Effector CD8-positive, alpha-beta T cell (primary cell): Measurements from ENCODE around the gene SLC8B1.
"Not testable (repeated sequence)": the region's sequence is repeated elsewhere in the genome, so short reads cannot be mapped to it uniquely, and the experiment has no call there.

ENCODE experiments used
- DNase-seq: peaks from one replicate; lab custom pipeline; 2025; lab: John Stamatoyannopoulos, UW

Gene SLC8B1

DNA sequence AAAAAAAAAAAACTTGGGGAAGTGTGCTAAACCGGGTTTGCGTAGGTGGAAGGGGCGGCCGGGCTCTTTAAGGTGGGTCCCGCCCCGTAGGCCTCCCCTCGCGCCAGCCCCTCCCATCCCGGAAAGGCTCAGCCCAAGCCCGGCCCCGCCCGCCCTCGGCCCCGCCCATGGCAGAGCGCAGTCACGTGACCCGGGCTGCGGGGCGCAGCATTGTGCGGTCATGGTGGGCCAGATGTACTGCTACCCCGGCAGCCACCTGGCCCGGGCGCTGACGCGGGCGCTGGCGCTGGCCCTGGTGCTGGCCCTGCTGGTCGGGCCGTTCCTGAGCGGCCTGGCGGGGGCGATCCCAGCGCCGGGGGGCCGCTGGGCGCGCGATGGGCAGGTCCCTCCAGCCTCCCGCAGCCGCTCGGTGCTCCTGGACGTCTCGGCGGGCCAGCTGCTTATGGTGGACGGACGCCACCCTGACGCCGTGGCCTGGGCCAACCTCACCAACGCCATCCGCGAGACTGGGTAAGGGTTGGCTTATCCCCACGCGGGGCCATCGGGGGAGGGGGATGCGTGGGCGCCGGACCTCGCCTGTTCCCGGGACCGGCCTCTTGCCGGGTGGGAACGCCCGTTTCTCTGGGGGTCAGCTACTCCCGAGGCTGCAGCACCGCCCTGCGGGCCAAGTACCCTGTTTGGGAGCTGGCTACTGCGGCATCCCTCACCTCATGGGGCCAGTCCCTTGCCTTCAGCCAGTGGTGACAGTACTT, 23.6 kb upstream of the SLC8B1 start, which contains the start of gene PLBD2:
Gene PLBD2 (plus strand): TSS at position 207 of the 752 bp plus-strand sequence. CDS start 14 bp downstream, at position 221.
- DNase-seq, result peak; percentile 95

DNA sequence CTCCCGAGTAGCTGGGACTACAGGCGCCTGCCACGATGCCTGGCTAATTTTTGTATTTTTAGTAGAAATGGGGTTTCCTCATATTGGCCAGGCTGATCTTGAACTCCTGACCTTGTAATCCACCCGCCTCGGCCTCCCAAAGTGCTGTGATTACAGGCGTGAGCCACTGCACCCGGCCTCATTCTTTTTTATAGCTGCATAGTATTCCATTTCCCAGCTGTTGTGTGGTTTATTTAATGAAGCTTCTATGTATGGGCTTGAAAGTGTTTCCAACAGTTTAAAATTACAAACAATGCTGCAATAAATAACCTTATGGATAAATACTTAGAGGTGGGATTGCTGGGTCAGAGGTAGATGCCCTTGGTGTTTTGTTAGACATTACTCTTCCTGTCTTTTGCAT, 19.3 kb upstream of the SLC8B1 start:
- not testable (repeated sequence) for DNase-seq

- DNase-seq, result no peak
Measured at GRCh38 chr12:113351089-113351488, 16.2 kb upstream of the SLC8B1 start.

DNA sequence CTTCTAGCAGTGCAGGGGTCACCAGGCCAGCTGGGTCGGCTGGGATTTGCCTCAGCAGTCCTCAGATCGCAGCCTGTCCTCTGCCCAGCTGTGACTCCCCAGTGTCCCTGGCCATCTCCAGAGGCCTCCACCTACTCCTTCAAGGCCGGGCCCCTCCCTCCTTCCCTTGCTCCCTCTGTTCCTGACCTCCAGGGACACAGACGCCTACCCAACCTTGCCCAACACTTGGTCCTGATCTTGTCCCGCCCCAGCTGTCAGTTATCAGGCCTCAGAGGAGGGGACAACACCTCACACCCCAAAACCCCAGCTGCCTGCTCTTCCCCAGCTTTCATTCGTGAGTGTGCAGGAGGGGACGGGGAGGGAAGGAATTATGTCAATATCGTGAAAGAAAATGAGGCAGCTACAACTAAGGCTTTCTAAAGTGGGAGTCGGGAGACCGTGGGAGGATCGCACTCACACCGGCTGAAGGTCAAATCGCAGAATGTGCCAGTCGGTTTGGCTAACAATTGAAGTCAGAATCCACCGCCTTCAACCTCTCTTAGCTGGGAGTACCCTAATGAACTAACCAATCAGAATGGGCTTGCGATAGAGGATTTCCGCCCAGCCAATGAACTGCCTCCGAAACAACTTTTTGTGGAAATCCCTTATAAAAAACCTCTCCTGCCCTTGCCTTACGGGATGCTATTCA, 14.1 kb upstream of the SLC8B1 start:
- DNase-seq, result no peak

DNA sequence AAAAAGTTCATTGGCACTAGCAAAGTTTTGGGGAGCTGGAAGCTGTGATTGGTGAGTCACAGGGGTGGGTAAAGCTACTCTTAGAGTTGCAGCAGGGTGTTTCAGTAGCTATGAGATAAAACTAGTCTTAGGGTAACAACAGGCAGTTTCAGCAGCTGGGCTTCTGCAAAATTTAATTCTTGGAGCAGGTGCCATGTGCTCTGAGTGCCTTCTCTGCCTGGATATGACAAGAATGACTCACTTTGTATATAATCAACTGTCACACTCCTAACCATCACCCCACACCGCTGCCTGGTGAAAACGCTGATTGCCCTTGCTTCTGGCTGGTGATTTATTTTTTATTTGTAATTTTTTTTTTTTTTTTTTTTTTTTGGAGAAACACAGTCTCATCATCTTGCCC, 13.0 kb upstream of the SLC8B1 start:
- no peak for DNase-seq

DNA sequence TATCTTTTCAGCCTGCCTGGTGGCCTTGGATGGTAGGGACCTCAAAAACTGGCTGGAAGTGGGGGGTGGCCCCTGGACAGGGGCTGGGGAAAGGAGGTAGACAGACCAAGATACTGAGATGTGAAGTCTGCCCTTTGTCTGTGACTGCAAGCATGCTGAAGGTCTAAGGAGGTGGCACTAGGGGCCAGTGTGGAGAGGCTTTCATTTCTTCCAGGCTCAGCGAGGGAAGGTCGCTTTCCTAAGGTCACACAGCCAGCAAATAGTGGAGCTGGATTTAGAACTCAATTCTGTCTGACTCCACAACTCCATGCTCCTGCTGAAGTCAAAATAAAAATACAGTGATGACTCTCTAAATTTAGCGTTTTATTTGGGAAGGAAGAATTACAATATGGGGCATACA, 12.2 kb upstream of the SLC8B1 start:
- DNase-seq, result no peak

DNA sequence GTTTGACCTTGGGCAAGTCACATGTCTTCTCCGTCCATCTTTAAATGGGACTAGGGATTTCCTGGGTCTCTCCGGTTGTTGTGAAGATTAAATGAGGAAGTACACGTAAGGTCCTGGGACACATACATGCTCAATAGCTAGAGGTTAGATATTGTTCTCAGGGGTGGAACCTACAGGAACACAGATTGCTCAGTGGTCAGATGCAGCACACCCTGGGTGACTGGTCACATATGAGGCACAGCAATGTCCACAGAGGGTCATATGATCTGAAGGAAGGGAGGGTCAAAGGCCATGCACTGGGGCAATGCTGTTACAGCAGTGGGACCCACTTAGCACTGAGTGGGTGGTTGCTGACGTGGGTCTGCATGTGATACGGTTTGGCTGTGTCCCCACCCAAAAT, 11.4 kb upstream of the SLC8B1 start:
- DNase-seq, result no peak

DNA sequence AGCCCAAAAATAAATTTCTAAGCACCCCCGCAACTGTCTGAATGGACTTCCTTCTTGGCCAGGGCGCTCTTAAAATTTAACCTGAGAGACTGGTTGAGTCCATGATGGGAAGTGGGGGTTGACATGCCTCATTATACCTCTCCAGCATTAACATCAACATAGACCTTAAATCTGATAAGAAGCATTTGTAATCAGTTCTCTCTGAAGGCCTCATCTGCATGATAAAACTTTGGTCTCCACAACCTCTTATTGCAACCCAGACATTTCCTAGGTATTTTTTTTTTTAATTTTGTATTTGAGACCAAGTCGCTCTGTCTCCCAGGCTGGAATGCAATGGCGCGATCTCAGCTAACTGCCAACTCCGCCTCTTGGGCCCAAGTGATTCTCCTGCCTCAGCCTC, 10.4 kb upstream of the SLC8B1 start:
- no peak for DNase-seq

DNA sequence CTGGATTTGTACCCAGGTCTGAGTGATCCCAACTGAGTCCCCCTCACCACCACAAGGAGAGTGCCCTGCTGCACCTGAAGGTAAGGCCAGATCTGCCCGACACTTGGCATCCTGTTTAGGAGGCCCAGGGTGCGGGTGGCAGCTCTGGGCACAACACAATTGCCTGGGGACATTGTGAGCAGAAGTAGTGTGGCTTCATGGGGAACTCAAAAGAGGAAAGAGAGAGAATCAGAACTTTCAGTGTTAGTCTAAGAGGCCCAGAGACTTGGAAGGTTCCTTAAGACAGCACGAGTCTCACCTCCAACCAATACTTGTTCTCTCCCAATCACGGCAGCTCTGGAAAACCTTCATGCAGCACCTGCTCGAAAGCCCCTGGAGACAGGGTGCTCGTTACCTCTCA, 6.6 kb upstream of the SLC8B1 start:
- no peak for DNase-seq

- DNase-seq, result no peak
Measured at GRCh38 chr12:113340061-113340460, 5.2 kb upstream of the SLC8B1 start.

DNA sequence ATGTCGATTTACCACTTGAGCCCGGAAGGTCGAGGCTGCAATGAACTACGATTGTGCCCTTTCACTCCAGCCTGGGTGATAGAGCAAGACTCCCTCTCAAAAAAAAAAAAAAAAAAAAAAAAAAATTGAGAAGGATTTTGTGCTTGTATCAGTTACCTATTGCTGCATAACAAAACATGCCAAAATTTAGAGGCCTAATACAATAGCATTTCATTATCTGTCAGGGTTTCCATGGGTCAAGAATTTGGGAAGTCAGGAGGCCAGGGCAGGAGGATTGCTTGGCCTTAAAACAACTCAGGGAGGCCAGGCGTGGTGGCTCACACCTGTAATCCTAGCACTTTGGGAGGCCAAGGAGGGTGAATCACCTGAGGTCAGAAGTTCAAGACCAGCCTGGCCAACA, 4.6 kb upstream of the SLC8B1 start:
- DNase-seq, result no peak

DNA sequence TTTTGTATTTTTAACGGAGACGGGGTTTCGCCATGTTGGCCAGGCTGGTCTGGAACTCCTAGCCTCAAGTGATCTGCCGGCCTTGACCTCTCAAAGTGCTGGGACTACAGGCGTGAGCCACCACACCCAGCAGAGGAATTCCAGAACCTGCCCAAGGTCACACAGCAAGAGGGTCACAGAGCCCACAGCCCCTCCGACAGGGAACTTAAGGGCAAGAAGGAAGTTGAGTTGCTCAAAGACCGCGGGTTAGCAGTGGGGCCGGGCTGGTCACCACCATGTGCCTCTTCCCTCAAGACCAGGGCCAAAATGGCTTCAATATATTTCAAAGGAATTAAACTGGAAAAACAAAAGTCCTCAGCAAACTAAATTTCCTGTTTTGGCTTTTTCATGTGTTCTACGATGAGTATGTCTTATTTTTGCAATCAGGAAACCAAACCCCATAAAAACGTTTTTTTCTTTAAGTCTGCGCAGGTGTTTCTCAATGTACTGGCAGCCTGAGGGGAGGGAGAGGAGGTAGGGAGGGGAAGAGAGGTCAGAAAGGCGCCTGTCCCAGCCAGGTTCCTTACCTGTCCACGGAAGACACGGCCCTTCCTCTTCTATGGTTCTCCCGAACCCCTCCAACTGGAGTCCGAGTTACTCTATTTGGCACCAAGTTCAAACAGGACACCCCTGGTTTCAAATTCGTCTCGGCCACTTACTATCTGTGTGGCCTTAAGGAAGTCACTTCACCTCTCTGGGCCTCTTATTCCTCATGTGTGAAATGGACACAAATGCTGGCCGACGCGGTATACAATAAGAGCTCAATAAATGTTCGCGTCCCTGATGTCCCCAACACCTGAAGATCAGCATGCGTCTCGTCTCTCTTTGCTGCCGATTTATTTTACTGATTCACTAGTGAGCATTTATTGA, 778 bp downstream of the SLC8B1 start:
- no peak for DNase-seq

DNA sequence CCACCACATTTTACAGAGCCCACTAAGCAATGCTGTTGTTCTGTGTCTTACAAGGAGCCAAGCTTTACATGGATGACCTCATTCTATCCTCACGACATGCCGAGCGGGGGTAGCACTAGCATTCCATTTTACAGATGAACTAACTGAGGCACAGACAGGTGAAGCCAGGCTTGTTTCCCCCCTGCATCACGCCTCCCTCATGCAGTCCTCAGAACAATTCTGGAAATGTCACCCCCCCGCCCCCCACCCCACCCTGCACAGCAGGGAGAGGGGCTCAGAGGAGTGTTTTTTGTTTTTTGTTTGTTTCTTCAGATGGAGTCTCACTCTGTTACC, 1.5 kb downstream of the SLC8B1 start:
- DNase-seq, result no peak

DNA sequence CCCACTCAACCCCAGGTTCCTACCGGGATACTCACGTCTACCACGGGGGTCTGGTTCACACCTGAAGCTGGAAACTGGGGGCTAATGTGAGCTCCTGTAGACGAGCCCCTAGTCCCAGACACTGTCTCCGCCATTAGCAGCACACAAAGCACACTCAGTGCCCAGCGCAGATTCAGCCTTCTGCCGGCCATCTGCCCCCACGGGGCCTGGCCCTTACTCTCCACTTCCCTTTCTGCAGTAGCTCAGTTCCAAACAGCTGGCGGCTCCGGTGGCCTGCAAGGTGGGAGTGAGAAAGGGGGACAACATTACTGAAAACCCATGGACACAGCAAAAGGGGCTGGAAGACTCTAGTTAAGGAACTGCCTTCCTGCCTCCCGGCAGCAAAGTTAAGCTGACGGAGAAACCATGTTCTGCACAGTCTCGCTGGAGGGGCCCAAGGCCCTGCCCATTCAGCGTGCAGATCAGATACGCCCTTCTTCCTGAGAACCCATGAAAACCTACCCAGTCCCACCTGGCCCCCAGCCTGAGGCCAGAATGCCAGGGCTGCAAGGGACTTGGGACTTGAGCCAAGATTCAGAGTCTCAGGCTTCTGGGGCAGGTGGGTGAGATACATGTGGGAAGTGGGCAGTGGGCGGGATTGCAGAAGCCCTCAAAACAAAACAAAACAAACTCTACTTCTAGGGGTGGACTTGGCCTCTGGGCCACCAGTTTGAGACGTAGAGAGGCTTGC, 2.1 kb downstream of the SLC8B1 start:
- DNase-seq, result no peak

GRCh38 chr12:113330505-113330904, 4.4 kb downstream of the SLC8B1 start:
- no peak for DNase-seq

GRCh38 chr12:113329791-113330417, 5.0 kb downstream of the SLC8B1 start:
- no peak for DNase-seq

- DNase-seq, result no peak
Measured at GRCh38 chr12:113329022-113329790, 5.7 kb downstream of the SLC8B1 start.

- no peak for DNase-seq
Measured at GRCh38 chr12:113328368-113328889, 6.5 kb downstream of the SLC8B1 start.

- no peak for DNase-seq
Measured at GRCh38 chr12:113326775-113327395, 8.0 kb downstream of the SLC8B1 start.

- DNase-seq, result no peak
Measured at GRCh38 chr12:113325916-113326315, 9.0 kb downstream of the SLC8B1 start.
